Measurements from ENCODE around the gene BAHCC1. TPM values are rescaled to one million over a fixed set of nuclear protein-coding genes. Genes with fewer than 3 reads are reported as not detected.
A peak's percentile ranks its signal among the peaks of the same experiment; 100 is the strongest.

The BAHCC1 gene
- total and polyA plus RNA-seq, 8 donors, result 4.9 to 56.2 (median 9.4) TPM

- 91 to 93% (median 92%) methylated on average over 23 to 25 of the region's 25 CpGs for WGBS, 5 donors
- H3K27ac ChIP-seq, result no peak overlapping the region
- no peak for DNase-seq
- TF ChIP-seq CTCF (IDR thresholded peaks at IDR 0.05), result no peak
- no peak for TF ChIP-seq POLR2AphosphoS5 (IDR thresholded peaks at IDR 0.05)
- no peak for TF ChIP-seq POLR2A (IDR thresholded peaks at IDR 0.05)
- TF ChIP-seq EP300 (IDR thresholded peaks at IDR 0.05), result no peak
- no peaks in the 10 kb centered on the region for H3K9me3 ChIP-seq
- H3K36me3 ChIP-seq, result no peaks in the 10 kb centered on the region
- intact Hi-C loops (cut with DNase I; ENCODE audit: low total_unique reads), result no loop called here
- H3K4me3 ChIP-seq, result no peak overlapping the region
- H3K27me3 ChIP-seq, result no peaks in the 10 kb centered on the region
- peaks cover 0 to 16% (median 6%) of the 10 kb centered on the region in 4 donors for H3K4me1 ChIP-seq
Observed at GRCh38 chr17:81376946-81377714, 18.1 kb upstream of the BAHCC1 start.

GRCh38 chr17:81378941-81379511 lies 16.2 kb upstream of the BAHCC1 start:
- Histone ChIP-seq H3K9me3 (no peaks in the 10 kb centered on the region), H3K36me3 (no peaks in the 10 kb centered on the region), H3K27ac (peak overlapping the region; percentile 73 to 77 (median 73)), H3K27me3 (peaks cover 0 to 8% (median 0%) of the 10 kb centered on the region in 3 donors), H3K4me3 (peak overlapping the region in 3 of 4 donors; percentile 5 to 38 (median 30)), H3K4me1 (peaks cover 0 to 8% (median 5%) of the 10 kb centered on the region in 4 donors)
- TF ChIP-seq CTCF (IDR thresholded peaks at IDR 0.05), result no peak
- TF ChIP-seq POLR2AphosphoS5 (IDR thresholded peaks at IDR 0.05), result no peak
- TF ChIP-seq POLR2A (IDR thresholded peaks at IDR 0.05), result no peak
- TF ChIP-seq EP300 (IDR thresholded peaks at IDR 0.05), result no peak
- peak in 1 of 2 donors; percentile 7 for DNase-seq
- WGBS, 5 donors, result 55 to 77% (median 59%) methylated on average over 3 to 11 of the region's 11 CpGs
- intact Hi-C loops (cut with DNase I; ENCODE audit: low total_unique reads), result no loop called here

- Histone ChIP-seq H3K36me3 (no peaks in the 10 kb centered on the region), H3K4me3 (peak overlapping the region in 3 of 4 donors; percentile 5 to 38 (median 30)), H3K9me3 (no peaks in the 10 kb centered on the region), H3K4me1 (peaks cover 0 to 8% (median 5%) of the 10 kb centered on the region in 4 donors), H3K27ac (peak overlapping the region; percentile 73 to 77 (median 73)), H3K27me3 (peaks cover 0 to 10% (median 0%) of the 10 kb centered on the region in 3 donors)
- TF ChIP-seq EP300 (IDR thresholded peaks at IDR 0.05) (no peak), POLR2A (IDR thresholded peaks at IDR 0.05) (peak in 1 of 4 donors; percentile 49), POLR2AphosphoS5 (IDR thresholded peaks at IDR 0.05) (peak in 2 of 3 donors; percentile 79 to 90)
- 30 to 57% (median 51%) methylated on average over 16 to 17 of the region's 17 CpGs for WGBS, 5 donors
- intact Hi-C loops (cut with DNase I; ENCODE audit: low total_unique reads), result no loop called here
- DNase-seq, result peak; percentile 84 to 90
Observed at GRCh38 chr17:81379523-81379942, 15.7 kb upstream of the BAHCC1 start.

- Histone ChIP-seq H3K4me3 (no peak overlapping the region), H3K4me1 (peaks cover under 1 to 8% (median 5%) of the 10 kb centered on the region in 4 donors), H3K27ac (no peak overlapping the region), H3K27me3 (peaks cover 0 to 10% (median 0%) of the 10 kb centered on the region in 3 donors), H3K9me3 (no peaks in the 10 kb centered on the region), H3K36me3 (no peaks in the 10 kb centered on the region)
- intact Hi-C loops (cut with DNase I; ENCODE audit: low total_unique reads), result no loop called here
- TF ChIP-seq POLR2A (IDR thresholded peaks at IDR 0.05) (no peak), CTCF (IDR thresholded peaks at IDR 0.05) (no peak), POLR2AphosphoS5 (IDR thresholded peaks at IDR 0.05) (no peak), EP300 (IDR thresholded peaks at IDR 0.05) (no peak)
- 73 to 100% (median 76%) methylated on average over 1 to 6 of the region's 6 CpGs for WGBS, 5 donors
- no peak for DNase-seq
Observed at GRCh38 chr17:81380131-81380530, 15.1 kb upstream of the BAHCC1 start.
